ENCODE results near the gene MYOT.

DNA sequence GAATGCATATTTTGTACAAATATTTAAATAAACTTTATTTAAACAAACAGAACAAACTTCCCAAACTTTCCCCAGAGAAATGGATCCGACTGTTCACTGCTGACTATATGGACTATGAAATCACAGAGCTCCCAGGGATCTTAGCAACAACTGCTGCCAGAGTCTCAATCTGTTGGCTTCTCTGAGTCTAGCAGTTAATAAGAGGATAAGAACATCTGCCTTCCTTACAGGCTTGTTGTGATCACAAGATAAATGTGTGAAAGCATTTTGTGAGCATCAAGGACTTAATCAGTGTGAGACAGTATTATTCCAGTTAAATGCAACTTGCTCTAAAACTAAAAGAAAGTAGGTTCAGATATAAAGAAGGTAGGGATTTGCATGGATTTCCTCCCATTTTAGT, 31.4 kb upstream of the MYOT start:
- TF ChIP-seq EZH2 (IDR thresholded peaks at IDR 0.05; ENCODE audit: borderline replicate concordance, low read depth, low read length, severe bottlenecking): no peak
- TF ChIP-seq, protein P1, sequence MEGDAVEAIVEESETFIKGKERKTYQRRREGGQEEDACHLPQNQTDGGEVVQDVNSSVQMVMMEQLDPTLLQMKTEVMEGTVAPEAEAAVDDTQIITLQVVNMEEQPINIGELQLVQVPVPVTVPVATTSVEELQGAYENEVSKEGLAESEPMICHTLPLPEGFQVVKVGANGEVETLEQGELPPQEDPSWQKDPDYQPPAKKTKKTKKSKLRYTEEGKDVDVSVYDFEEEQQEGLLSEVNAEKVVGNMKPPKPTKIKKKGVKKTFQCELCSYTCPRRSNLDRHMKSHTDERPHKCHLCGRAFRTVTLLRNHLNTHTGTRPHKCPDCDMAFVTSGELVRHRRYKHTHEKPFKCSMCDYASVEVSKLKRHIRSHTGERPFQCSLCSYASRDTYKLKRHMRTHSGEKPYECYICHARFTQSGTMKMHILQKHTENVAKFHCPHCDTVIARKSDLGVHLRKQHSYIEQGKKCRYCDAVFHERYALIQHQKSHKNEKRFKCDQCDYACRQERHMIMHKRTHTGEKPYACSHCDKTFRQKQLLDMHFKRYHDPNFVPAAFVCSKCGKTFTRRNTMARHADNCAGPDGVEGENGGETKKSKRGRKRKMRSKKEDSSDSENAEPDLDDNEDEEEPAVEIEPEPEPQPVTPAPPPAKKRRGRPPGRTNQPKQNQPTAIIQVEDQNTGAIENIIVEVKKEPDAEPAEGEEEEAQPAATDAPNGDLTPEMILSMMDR (IDR thresholded peaks at IDR 0.05; ENCODE audit: borderline replicate concordance, extremely low read depth, low read length, poor library complexity, severe bottlenecking): no peak

Measured in DND-41 (cell line).